IMR-90 (cell line): ENCODE results near the gene AHNAK. TPM values are rescaled to one million over a fixed set of nuclear protein-coding genes. Genes with fewer than 3 reads are reported as not detected.
A peak's percentile ranks its signal among the peaks of the same experiment; 100 is the strongest.

Experiments used
- ATAC-seq: fragments of 200-7000 bp; cut with Tn5 transposase; 2 replicates; pipeline ENCODE4 v1.9.1; 2020; ENCODE audit warnings: low read depth, mild to moderate bottlenecking, moderate library complexity
- BruUV-seq: library from RNA; stranded (reverse); fragments of 400-500 nt; replicated peaks from 2 replicates; lab custom pipeline; 2021; lab: Mats Ljungman, UMichigan
- CTCF ChIA-PET: fragments of 300-600 bp; formaldehyde crosslinking; extraction: SDS; loops from one replicate; lab custom pipeline; 2021; ENCODE audit warnings: antibody characterized with exemption; lab: Yijun Ruan, JAX
- POLR2A ChIA-PET: fragments of 300-600 bp; sonication (Branson Sonifier 250); formaldehyde crosslinking; loops from one replicate; lab custom pipeline; 2022; ENCODE audit warnings: antibody characterized with exemption; ENCODE audit not compliant: unreplicated experiment; lab: Charles Lee
- DNase-seq: peaks from one replicate; pipeline ENCODE4 v3.0.0; 2013
- H2AFZ ChIP-seq: replicated peaks from 2 replicates; pipeline ENCODE3; 2013; ENCODE audit warnings: low read length, mild to moderate bottlenecking; ENCODE audit not compliant: poor library complexity
- H2AK5ac ChIP-seq: 2 replicates; pipeline ENCODE4 v1.6.1; 2013; ENCODE audit warnings: low read depth, low read length, inconsistent platforms
- H2AK9ac ChIP-seq: replicated peaks from 2 replicates; pipeline ENCODE3; 2013; ENCODE audit warnings: mild to moderate bottlenecking, low read depth, low read length, moderate library complexity; ENCODE audit not compliant: poor library complexity
- H2BK120ac ChIP-seq: 2 replicates; pipeline ENCODE4 v1.6.1; 2013; ENCODE audit warnings: low read depth, low read length, inconsistent platforms
- H2BK15ac ChIP-seq: 3 replicates; pipeline ENCODE4 v1.6.1; 2013; ENCODE audit warnings: low read depth, low read length, inconsistent platforms
- H2BK20ac ChIP-seq: 2 replicates; pipeline ENCODE4 v1.6.1; 2013; ENCODE audit warnings: low read depth, mild to moderate bottlenecking, inconsistent platforms, low read length, moderate library complexity
- H2BK5ac ChIP-seq: 2 replicates; pipeline ENCODE4 v1.6.1; 2013; ENCODE audit warnings: mild to moderate bottlenecking, low read depth, low read length, inconsistent platforms; ENCODE audit not compliant: poor library complexity, severe bottlenecking
- H3K14ac ChIP-seq: replicated peaks from 2 replicates; pipeline ENCODE4 v1.6.1; 2013; ENCODE audit warnings: low read depth, low read length, inconsistent platforms
- H3K18ac ChIP-seq: 2 replicates; pipeline ENCODE4 v1.6.1; 2013; ENCODE audit warnings: low read depth, low read length, control low read depth
- H3K23ac ChIP-seq: 2 replicates; pipeline ENCODE4 v1.6.1; 2013; ENCODE audit warnings: low read depth, low read length, inconsistent platforms
- H3K27ac ChIP-seq: 2 replicates; pipeline ENCODE4 v1.5.1; 2013; ENCODE audit warnings: mild to moderate bottlenecking, control low read depth, low read length; ENCODE audit not compliant: insufficient read depth
- H3K27me3 ChIP-seq: 2 replicates; pipeline ENCODE4 v1.6.1; 2013; ENCODE audit warnings: low read length; ENCODE audit not compliant: control insufficient read depth, insufficient read depth
- H3K36me3 ChIP-seq: 2 replicates; pipeline ENCODE4 v1.6.1; 2013; ENCODE audit warnings: low read length, mixed read lengths; ENCODE audit not compliant: control insufficient read depth, insufficient read depth
- H3K4ac ChIP-seq: 2 replicates; pipeline ENCODE4 v1.6.1; 2013; ENCODE audit warnings: low read depth, low read length, inconsistent platforms
- H3K4me1 ChIP-seq: 2 replicates; pipeline ENCODE4 v1.6.1; 2013; ENCODE audit warnings: low read length, mixed read lengths; ENCODE audit not compliant: control insufficient read depth, insufficient read depth
- H3K4me2 ChIP-seq: 2 replicates; pipeline ENCODE4 v1.6.1; 2013; ENCODE audit warnings: low read depth, mild to moderate bottlenecking, control low read depth, low read length, moderate library complexity
- H3K4me3 ChIP-seq: 2 replicates; pipeline ENCODE4 v1.5.1; 2013; ENCODE audit warnings: low read depth, mild to moderate bottlenecking, control low read depth, low read length, moderate library complexity; ENCODE audit not compliant: insufficient read depth
- H3K56ac ChIP-seq: 2 replicates; pipeline ENCODE4 v1.6.1; 2013; ENCODE audit warnings: low read length, inconsistent platforms; ENCODE audit not compliant: insufficient read depth; ENCODE audit errors: extremely low read depth
- H3K79me1 ChIP-seq, 2 experiments: 2 replicates each; pipeline ENCODE4 v1.6.1; 2013; ENCODE audit warnings: low read length in 2 of 2, inconsistent platforms in 1 of 2, low read depth in 1 of 2
- H3K9ac ChIP-seq: 2 replicates; pipeline ENCODE4 v1.6.1; 2013; ENCODE audit warnings: low read depth, low read length, control low read depth
- H3K9me1 ChIP-seq: 2 replicates; pipeline ENCODE4 v1.6.1; 2013; ENCODE audit warnings: low read length, inconsistent platforms; ENCODE audit not compliant: insufficient read depth
- H3K9me3 ChIP-seq: 2 replicates; pipeline ENCODE4 v1.6.1; 2013; ENCODE audit warnings: low read length; ENCODE audit not compliant: control insufficient read depth, insufficient read depth
- H4K20me1 ChIP-seq: 2 replicates; pipeline ENCODE4 v1.6.1; 2013; ENCODE audit warnings: low read length, inconsistent platforms; ENCODE audit not compliant: insufficient read depth
- H4K5ac ChIP-seq: 2 replicates; pipeline ENCODE4 v1.6.1; 2013; ENCODE audit warnings: mild to moderate bottlenecking, low read depth, low read length, control low read depth
- H4K8ac ChIP-seq, 2 experiments: 2 replicates each; pipeline ENCODE4 v1.6.1; 2013; ENCODE audit warnings: low read depth in 2 of 2, low read length in 2 of 2, control low read depth in 1 of 2, inconsistent platforms in 1 of 2
- H4K91ac ChIP-seq: 2 replicates; pipeline ENCODE4 v1.6.1; 2013; ENCODE audit warnings: low read depth, low read length, inconsistent platforms; ENCODE audit not compliant: insufficient read depth
- BHLHE40 ChIP-seq: fragments of 150-350 bp; IDR thresholded peaks from 2 replicates; pipeline ENCODE4 v1.6.1; 2016; ENCODE audit warnings: mild to moderate bottlenecking, low read depth, low read length
- CEBPB ChIP-seq: IDR thresholded peaks from 2 replicates; pipeline ENCODE4 v1.6.1; 2012; ENCODE audit warnings: low read depth, low read length, improper control_type of control experiment
- CHD1 ChIP-seq: IDR thresholded peaks from 2 replicates; pipeline ENCODE4 v1.6.1; 2012; ENCODE audit warnings: low read depth, low read length, improper control_type of control experiment
- CTCF ChIP-seq: conservative IDR thresholded peaks from 2 replicates; pipeline ENCODE4 v1.5.1; 2012; ENCODE audit warnings: mild to moderate bottlenecking, low read depth, low read length, improper control_type of control experiment
- ELK1 ChIP-seq: fragments of 150-350 bp; IDR thresholded peaks from 2 replicates; pipeline ENCODE4 v1.6.1; 2016; ENCODE audit warnings: low read depth, mild to moderate bottlenecking, low read length, moderate library complexity, borderline replicate concordance
- FOS ChIP-seq: fragments of 150-350 bp; IDR thresholded peaks from 2 replicates; pipeline ENCODE4 v1.6.1; 2016; ENCODE audit warnings: low read depth, low read length
- MAZ ChIP-seq: IDR thresholded peaks from 2 replicates; pipeline ENCODE4 v1.6.1; 2012; ENCODE audit warnings: low read depth, mild to moderate bottlenecking, low read length, improper control_type of control experiment, moderate library complexity, borderline replicate concordance
- MXI1 ChIP-seq: IDR thresholded peaks from 2 replicates; pipeline ENCODE4 v1.6.1; 2012; ENCODE audit warnings: low read depth, mild to moderate bottlenecking, low read length, moderate library complexity, borderline replicate concordance
- NFE2L2 ChIP-seq: fragments of 150-350 bp; IDR thresholded peaks from 2 replicates; pipeline ENCODE4 v1.6.1; 2016; ENCODE audit warnings: low read depth, mild to moderate bottlenecking, low read length
- POLR2A ChIP-seq: IDR thresholded peaks from 2 replicates; pipeline ENCODE4 v1.6.1; 2012; ENCODE audit warnings: mild to moderate bottlenecking, low read depth, low read length
- RAD21 ChIP-seq: IDR thresholded peaks from 2 replicates; pipeline ENCODE4 v1.6.1; 2012; ENCODE audit warnings: low read length, improper control_type of control experiment
- RCOR1 ChIP-seq: IDR thresholded peaks from 2 replicates; pipeline ENCODE4 v1.6.1; 2012; ENCODE audit warnings: mild to moderate bottlenecking, low read length, improper control_type of control experiment; ENCODE audit not compliant: insufficient replicate concordance
- RFX5 ChIP-seq: IDR thresholded peaks from 2 replicates; pipeline ENCODE4 v1.8.0; 2012; ENCODE audit warnings: low read depth, mild to moderate bottlenecking, low read length, moderate library complexity
- SMC3 ChIP-seq: fragments of 150-350 bp; IDR thresholded peaks from 2 replicates; pipeline ENCODE4 v1.6.1; 2016; ENCODE audit warnings: low read depth, mild to moderate bottlenecking, antibody characterized with exemption, low read length, moderate library complexity
- WGBS, 2 experiments: methylation state at CpG; one replicate each; pipeline versions ENCODE4 v1.1.5 to v1.1.7; 2013; ENCODE audit warnings: missing lambda C conversion rate in 2 of 2; ENCODE audit not compliant: insufficient read length in 1 of 2; ENCODE audit errors: extremely low coverage in 2 of 2; 5-methylcytosine and 5-hydroxymethylcytosine counted together
- dilution Hi-C: fragments of 300-500 bp; cut with HindIII; formaldehyde crosslinking; loops from one replicate; pipeline ENCODE4 v1.14.3; 2018; ENCODE audit warnings: low sequenced_read_pairs; ENCODE audit not compliant: unreplicated experiment
- in situ Hi-C: fragments of 300-500 bp; cut with MboI; formaldehyde crosslinking; loops from 3 replicates; pipeline ENCODE4 v1.14.3; 2019; ENCODE audit warnings: low sequenced_read_pairs, inconsistent platforms, mixed read lengths
- intact Hi-C: fragments of 100-400 bp; cut with micrococcal nuclease; formaldehyde crosslinking; loops from 2 replicates; pipeline ENCODE4 v1.10.0; 2022
- polyA plus RNA-seq, 3 experiments: library from polyadenylated mRNA; depleted of rRNA; stranded (reverse); fragments of >200 nt; gene quantifications; 2 replicates each; pipeline ENCODE4 v1.2.3, GENCODE V29; 2012; ENCODE audit warnings: low replicate concordance in 1 of 3
- total RNA-seq: library from RNA; depleted of rRNA; stranded (reverse); fragments of >200 nt; gene quantifications from 2 replicates; pipeline ENCODE4 v1.2.3, GENCODE V29; 2012

The AHNAK gene
- total and polyA plus RNA-seq, 2 of the 4 experiments (the other 2 are of a cell fraction): 95.1 to 695 TPM

GRCh38 chr11:62487738-62488551, 58.7 kb downstream of the AHNAK start:
- no peak overlapping the region for H4K5ac ChIP-seq
- TF ChIP-seq FOS: no peak
- no peak for TF ChIP-seq RFX5
- TF ChIP-seq NFE2L2: no peak
- no peak for TF ChIP-seq RCOR1
- TF ChIP-seq POLR2A: no peak
- no peak for TF ChIP-seq RAD21
- TF ChIP-seq MAZ: no peak
- TF ChIP-seq MXI1: no peak
- TF ChIP-seq SMC3: no peak
- TF ChIP-seq CTCF: no peak
- TF ChIP-seq CHD1: no peak
- no peak for TF ChIP-seq ELK1
- no peak for TF ChIP-seq BHLHE40
- no peak for TF ChIP-seq CEBPB

More at GRCh38 chr11:62487738-62488551, 58.7 kb downstream of the AHNAK start:
- Histone ChIP-seq H3K79me1 (no peaks in the 10 kb centered on the region), H3K36me3 (no peaks in the 10 kb centered on the region), H2BK120ac (no peak overlapping the region), H2BK5ac (no peak overlapping the region), H2AK5ac (no peak overlapping the region), H2AK9ac (no peak overlapping the region), H3K9ac (no peak overlapping the region), H3K4ac (0 out of 2 replicates have a peak overlapping the region, but pooled peaks have one; percentile 22), H3K9me1 (peaks cover 3% of the 10 kb centered on the region; the same call in 1 of the 2 replicates), H3K14ac (no peak overlapping the region), H3K4me1 (peaks cover 6% of the 10 kb centered on the region), H3K4me2 (no peak overlapping the region; the same call in 1 of the 2 replicates), H4K91ac (no peak overlapping the region), H3K27ac (no peak overlapping the region), H2BK20ac (no peak overlapping the region), H2AFZ (peak overlapping the region; percentile 12), H3K9me3 (no peaks in the 10 kb centered on the region), H4K8ac (peak overlapping the region in 1 of 2 experiments; percentile 54; a peak in 2 of 4 replicates), H3K23ac (no peak overlapping the region), H4K20me1 (no peaks in the 10 kb centered on the region), H2BK15ac (no peak overlapping the region), H3K27me3 (no peaks in the 10 kb centered on the region), H3K18ac (no peak overlapping the region), H3K4me3 (no peak overlapping the region), H3K56ac (no peak overlapping the region)
- DNase-seq (no peak), ATAC-seq (no peak)
- dilution Hi-C loops (no loop called here), intact Hi-C loops (no loop called here), in situ Hi-C loops (no loop called here)
- 25% methylated on average over 8 of the region's 19 CpGs; no CpG with 5 or more reads in 1 of the 2 experiments for WGBS, 2 experiments
- CTCF ChIA-PET: interaction anchor here (1.4 kb wide), 1 partner anchor 63 kb away, joined by 6 read pairs; no protein-coding TSS in a partner anchor
- no TSS peak for BruUV-seq
- POLR2A ChIA-PET: interaction anchor here (0.6 kb wide), 2 partner anchors 87 to 832 kb away, joined by 3 to 8 read pairs; no protein-coding TSS in a partner anchor
